Measurements from ENCODE around the gene RERE.

DNA sequence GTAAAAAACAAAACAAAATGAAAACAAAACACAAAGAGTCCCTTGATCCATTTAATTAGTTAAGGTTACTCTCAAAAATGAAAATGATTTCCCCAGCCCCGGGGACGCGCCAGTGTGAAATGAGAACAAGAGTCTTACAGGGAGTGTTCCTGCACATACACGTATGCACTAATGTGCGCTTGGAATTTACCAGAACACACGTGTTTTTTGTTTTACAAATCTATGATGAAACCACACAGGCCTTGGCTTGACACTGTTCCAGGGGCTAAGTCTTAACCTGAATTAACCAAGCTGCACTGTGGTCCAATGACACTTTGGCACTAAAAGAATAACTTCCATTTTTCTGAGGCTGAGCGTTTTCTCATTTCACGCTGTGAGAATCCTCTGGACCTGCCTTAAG lies 435.8 kb downstream of the RERE start:
- TF ChIP-seq, protein P1, sequence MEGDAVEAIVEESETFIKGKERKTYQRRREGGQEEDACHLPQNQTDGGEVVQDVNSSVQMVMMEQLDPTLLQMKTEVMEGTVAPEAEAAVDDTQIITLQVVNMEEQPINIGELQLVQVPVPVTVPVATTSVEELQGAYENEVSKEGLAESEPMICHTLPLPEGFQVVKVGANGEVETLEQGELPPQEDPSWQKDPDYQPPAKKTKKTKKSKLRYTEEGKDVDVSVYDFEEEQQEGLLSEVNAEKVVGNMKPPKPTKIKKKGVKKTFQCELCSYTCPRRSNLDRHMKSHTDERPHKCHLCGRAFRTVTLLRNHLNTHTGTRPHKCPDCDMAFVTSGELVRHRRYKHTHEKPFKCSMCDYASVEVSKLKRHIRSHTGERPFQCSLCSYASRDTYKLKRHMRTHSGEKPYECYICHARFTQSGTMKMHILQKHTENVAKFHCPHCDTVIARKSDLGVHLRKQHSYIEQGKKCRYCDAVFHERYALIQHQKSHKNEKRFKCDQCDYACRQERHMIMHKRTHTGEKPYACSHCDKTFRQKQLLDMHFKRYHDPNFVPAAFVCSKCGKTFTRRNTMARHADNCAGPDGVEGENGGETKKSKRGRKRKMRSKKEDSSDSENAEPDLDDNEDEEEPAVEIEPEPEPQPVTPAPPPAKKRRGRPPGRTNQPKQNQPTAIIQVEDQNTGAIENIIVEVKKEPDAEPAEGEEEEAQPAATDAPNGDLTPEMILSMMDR (IDR thresholded peaks at IDR 0.05): no peak
- TF ChIP-seq POLR2A (IDR thresholded peaks at IDR 0.05): no peak
